ENCODE measurements around the gene SLC44A4. TPM values are rescaled to one million over a fixed set of nuclear protein-coding genes. Genes with fewer than 3 reads are reported as not detected.

The SLC44A4 gene
- total and polyA plus RNA-seq, 3 donors from 2014 or later, result 0.87 to 6.3 (median 1.2) TPM

DNA sequence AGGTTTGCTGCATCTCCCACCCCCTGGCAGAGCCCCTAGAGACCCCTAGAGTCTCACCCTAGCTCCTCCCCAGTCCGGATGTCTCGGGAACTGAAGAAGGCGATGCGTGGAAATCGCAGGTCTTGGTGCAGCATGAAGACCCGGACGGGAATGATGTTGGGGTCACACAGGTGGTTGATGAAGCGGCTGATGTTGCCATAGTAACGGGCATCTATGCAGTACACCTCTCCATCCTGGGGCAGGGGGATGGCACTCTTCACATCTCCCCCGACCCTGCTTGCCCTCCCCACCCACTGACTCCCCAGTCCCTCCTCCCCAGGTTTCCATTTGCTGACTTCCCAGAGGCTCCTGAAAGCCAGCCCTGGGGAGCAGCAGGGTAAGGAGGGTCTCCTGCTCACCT is 1.8 kb upstream of the SLC44A4 start:
- H3K27me3 ChIP-seq, result no peaks in the 10 kb centered on the region
- H3K36me3 ChIP-seq (ENCODE audit: low read depth, missing control alignments), result no peaks in the 10 kb centered on the region
- H3K4me1 ChIP-seq, result no peaks in the 10 kb centered on the region
- no peak for DNase-seq
- 87 to 90% methylated on average over 10 of the region's 10 CpGs for WGBS, 2 donors
- no peaks in the 10 kb centered on the region for H3K9me3 ChIP-seq
- TF ChIP-seq, protein P1, sequence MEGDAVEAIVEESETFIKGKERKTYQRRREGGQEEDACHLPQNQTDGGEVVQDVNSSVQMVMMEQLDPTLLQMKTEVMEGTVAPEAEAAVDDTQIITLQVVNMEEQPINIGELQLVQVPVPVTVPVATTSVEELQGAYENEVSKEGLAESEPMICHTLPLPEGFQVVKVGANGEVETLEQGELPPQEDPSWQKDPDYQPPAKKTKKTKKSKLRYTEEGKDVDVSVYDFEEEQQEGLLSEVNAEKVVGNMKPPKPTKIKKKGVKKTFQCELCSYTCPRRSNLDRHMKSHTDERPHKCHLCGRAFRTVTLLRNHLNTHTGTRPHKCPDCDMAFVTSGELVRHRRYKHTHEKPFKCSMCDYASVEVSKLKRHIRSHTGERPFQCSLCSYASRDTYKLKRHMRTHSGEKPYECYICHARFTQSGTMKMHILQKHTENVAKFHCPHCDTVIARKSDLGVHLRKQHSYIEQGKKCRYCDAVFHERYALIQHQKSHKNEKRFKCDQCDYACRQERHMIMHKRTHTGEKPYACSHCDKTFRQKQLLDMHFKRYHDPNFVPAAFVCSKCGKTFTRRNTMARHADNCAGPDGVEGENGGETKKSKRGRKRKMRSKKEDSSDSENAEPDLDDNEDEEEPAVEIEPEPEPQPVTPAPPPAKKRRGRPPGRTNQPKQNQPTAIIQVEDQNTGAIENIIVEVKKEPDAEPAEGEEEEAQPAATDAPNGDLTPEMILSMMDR (IDR thresholded peaks at IDR 0.05), result no peak
- TF ChIP-seq POLR2A (IDR thresholded peaks at IDR 0.05), result no peak
- H3K4me3 ChIP-seq, result no peak overlapping the region
- no peak overlapping the region for H3K27ac ChIP-seq
- intact Hi-C loops (cut with DNase I; ENCODE audit: low total_unique reads), result no loop called here

DNA sequence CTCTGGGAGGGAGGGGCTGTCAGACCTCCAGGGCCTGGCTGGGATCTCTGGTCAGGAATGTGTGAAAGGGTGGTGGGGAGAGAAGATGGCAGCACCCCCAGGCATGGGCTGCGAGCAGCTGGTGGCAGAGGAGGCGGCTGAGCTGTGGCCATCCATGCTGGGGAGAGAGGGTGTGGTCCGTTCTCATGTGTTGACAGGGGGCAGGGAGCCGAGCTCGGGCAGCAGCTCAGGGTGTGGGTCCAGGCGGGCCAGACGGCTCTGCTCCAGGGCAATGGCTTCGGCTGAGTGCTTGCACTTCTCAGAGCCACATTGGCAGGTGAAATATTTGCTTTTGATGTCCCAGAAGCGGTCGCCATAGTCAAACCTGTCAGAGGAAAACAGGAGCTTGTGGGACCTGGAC is 1.1 kb upstream of the SLC44A4 start:
- TF ChIP-seq, protein P1 (IDR thresholded peaks at IDR 0.05), result no peak
- no peak for TF ChIP-seq POLR2A (IDR thresholded peaks at IDR 0.05)

DNA sequence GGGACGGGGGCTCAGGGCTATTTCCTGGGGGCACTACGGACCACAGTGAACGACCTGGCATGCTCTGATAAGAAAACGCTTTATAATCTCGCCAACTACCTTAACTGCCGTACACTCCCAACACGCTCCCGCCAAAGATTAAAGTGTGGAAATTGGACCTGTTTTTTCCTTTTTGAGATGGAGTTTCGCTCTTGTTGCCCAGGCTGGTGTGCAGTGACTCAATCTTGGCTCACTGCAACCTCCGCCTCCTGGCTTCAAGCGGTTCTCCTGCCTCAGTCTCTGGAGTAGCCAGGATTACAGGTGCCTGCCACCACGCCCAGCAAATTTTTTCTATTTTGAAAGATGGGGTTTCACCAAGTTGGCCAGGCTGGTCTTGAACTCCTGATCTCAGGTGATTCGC is 346 bp upstream of the SLC44A4 start:
- no peak for TF ChIP-seq POLR2A (IDR thresholded peaks at IDR 0.05)
- TF ChIP-seq, protein P1 (IDR thresholded peaks at IDR 0.05), result no peak
- Histone ChIP-seq H3K4me3 (no peak overlapping the region), H3K27me3 (no peaks in the 10 kb centered on the region), H3K27ac (no peak overlapping the region), H3K9me3 (no peaks in the 10 kb centered on the region), H3K4me1 (no peaks in the 10 kb centered on the region), H3K36me3 (ENCODE audit: low read depth, missing control alignments) (no peaks in the 10 kb centered on the region)
- DNase-seq, result no peak
- intact Hi-C loops (cut with DNase I; ENCODE audit: low total_unique reads), result no loop called here
- WGBS, 2 donors, result 77 to 89% methylated on average over 13 of the region's 13 CpGs

More for the DNA sequence above, 1.1 kb upstream of the SLC44A4 start:
- intact Hi-C loops (cut with DNase I; ENCODE audit: low total_unique reads), result no loop called here
- no peak for DNase-seq
- H3K4me3 ChIP-seq, result no peak overlapping the region
- no peaks in the 10 kb centered on the region for H3K4me1 ChIP-seq
- H3K27me3 ChIP-seq, result no peaks in the 10 kb centered on the region
- H3K36me3 ChIP-seq (ENCODE audit: low read depth, missing control alignments), result no peaks in the 10 kb centered on the region
- WGBS, 2 donors, result 68 to 80% methylated on average over 9 to 10 of the region's 10 CpGs
- H3K27ac ChIP-seq, result no peak overlapping the region
- no peaks in the 10 kb centered on the region for H3K9me3 ChIP-seq

DNA sequence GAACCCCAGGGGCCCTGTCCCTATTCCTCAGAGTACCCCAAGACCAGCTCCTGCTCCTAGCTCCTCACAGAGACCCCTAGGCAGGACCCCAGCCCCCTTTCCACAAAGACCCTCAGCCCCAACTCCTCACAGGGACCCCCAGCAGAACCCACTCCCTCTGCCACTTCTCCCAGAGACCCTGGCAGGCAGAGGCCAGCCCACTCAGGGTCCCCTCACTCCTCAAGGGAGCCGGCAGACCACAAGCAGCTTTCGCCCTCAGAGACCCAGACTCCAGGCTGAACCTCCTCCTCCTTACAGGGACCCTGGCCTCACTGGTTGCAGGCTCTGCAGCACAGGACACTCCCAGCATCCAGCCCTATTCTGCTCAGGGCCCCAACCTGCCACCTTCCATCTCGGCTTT is 575 bp downstream of the SLC44A4 start:
- whole genome bisulfite sequencing, 2 donors, result 78 to 89% methylated on average over 3 of the region's 3 CpGs
- intact Hi-C loops (cut with DNase I; ENCODE audit: low total_unique reads), result no loop called here
- no peak overlapping the region for H3K4me3 ChIP-seq
- H3K27me3 ChIP-seq, result no peaks in the 10 kb centered on the region
- no peaks in the 10 kb centered on the region for H3K4me1 ChIP-seq
- H3K9me3 ChIP-seq, result no peaks in the 10 kb centered on the region
- H3K36me3 ChIP-seq (ENCODE audit: low read depth, missing control alignments), result no peaks in the 10 kb centered on the region
- no peak overlapping the region for H3K27ac ChIP-seq
- TF ChIP-seq, protein P1 (IDR thresholded peaks at IDR 0.05), result no peak
- no peak for TF ChIP-seq POLR2A (IDR thresholded peaks at IDR 0.05)
- DNase-seq, result no peak

DNA sequence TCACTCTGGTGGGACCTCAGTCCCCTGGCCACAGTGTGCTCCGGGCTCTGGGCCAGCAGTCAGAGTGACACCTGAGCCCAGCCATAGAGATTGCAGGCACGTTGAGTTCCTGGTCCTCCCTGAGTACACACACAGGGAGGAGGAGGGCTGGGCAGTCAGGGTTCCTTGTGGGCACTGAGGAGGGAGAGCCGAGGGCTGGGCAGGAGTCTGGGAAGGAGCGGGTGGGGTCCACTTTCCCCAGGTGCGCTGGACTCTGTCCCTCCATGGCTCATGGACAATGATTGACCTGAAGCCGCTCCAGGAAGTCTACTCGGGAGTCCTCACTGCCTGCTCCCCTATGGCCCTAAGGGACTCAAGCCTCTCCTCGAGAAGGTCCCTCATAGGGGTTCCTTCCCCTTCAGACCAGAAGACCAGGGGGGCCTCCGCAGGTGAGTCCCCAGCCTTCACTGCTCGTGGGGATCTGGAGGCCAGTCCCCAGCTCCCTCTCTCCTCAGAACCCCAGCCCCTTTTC is 1.1 kb downstream of the SLC44A4 start:
- no peak for DNase-seq
- intact Hi-C loops (cut with DNase I; ENCODE audit: low total_unique reads), result no loop called here
- no peak overlapping the region for H3K27ac ChIP-seq
- no peaks in the 10 kb centered on the region for H3K4me1 ChIP-seq
- H3K4me3 ChIP-seq, result no peak overlapping the region
- no peaks in the 10 kb centered on the region for H3K27me3 ChIP-seq
- TF ChIP-seq, protein P1 (IDR thresholded peaks at IDR 0.05), result no peak
- TF ChIP-seq POLR2A (IDR thresholded peaks at IDR 0.05), result no peak
- 75 to 80% methylated on average over 6 to 10 of the region's 10 CpGs for WGBS, 2 donors
- no peaks in the 10 kb centered on the region for H3K9me3 ChIP-seq
- H3K36me3 ChIP-seq (ENCODE audit: low read depth, missing control alignments), result no peaks in the 10 kb centered on the region
